ENCODE results near the gene COX17. TPM values are rescaled to one million over a fixed set of nuclear protein-coding genes. Genes with fewer than 3 reads are reported as not detected.

The COX17 gene
- total RNA-seq, 2 donors from 2014 or later: 26.4 to 29.5 TPM

GRCh38 chr3:119627461-119627860, 49.7 kb downstream of the COX17 start:
- Histone ChIP-seq H3K4me1 (replicated peaks) (no peaks in the 10 kb centered on the region), H3K27me3 (replicated peaks; ENCODE audit: insufficient read depth) (no peaks in the 10 kb centered on the region), H3K9me3 (no peaks in the 10 kb centered on the region), H3K27ac (no peak overlapping the region), H3K36me3 (no peaks in the 10 kb centered on the region), H3K4me3 (no peak overlapping the region)
- intact Hi-C loops (cut with DNase I): no loop called here
- DNase-seq (ENCODE audit: low spot score): no peak
- TF ChIP-seq POLR2AphosphoS5 (IDR thresholded peaks at IDR 0.05) (no peak), CTCF (IDR thresholded peaks at IDR 0.05) (no peak), POLR2A (IDR thresholded peaks at IDR 0.05) (no peak)
- WGBS: 62% methylated on average over 8 of the region's 8 CpGs

GRCh38 chr3:119626196-119626595, 51.0 kb downstream of the COX17 start:
- no peak overlapping the region for H3K4me3 ChIP-seq
- H3K36me3 ChIP-seq: no peaks in the 10 kb centered on the region
- no peaks in the 10 kb centered on the region for H3K27me3 ChIP-seq (replicated peaks; ENCODE audit: insufficient read depth)
- no peak for DNase-seq (ENCODE audit: low spot score)
- intact Hi-C loops (cut with DNase I): no loop called here
- 89% methylated on average over 1 of the region's 1 CpG for WGBS
- H3K4me1 ChIP-seq (replicated peaks): no peaks in the 10 kb centered on the region
- no peak for TF ChIP-seq CTCF (IDR thresholded peaks at IDR 0.05)
- no peak for TF ChIP-seq POLR2A (IDR thresholded peaks at IDR 0.05)
- no peak for TF ChIP-seq POLR2AphosphoS5 (IDR thresholded peaks at IDR 0.05)
- no peaks in the 10 kb centered on the region for H3K9me3 ChIP-seq
- no peak overlapping the region for H3K27ac ChIP-seq

- intact Hi-C loops (cut with DNase I): no loop called here
- Histone ChIP-seq H3K36me3 (no peaks in the 10 kb centered on the region), H3K27me3 (replicated peaks; ENCODE audit: insufficient read depth) (no peaks in the 10 kb centered on the region), H3K4me1 (replicated peaks) (no peaks in the 10 kb centered on the region), H3K9me3 (no peaks in the 10 kb centered on the region), H3K27ac (no peak overlapping the region), H3K4me3 (no peak overlapping the region)
- no peak for DNase-seq (ENCODE audit: low spot score)
- no peak for TF ChIP-seq POLR2A (IDR thresholded peaks at IDR 0.05)
- no peak for TF ChIP-seq CTCF (IDR thresholded peaks at IDR 0.05)
- TF ChIP-seq POLR2AphosphoS5 (IDR thresholded peaks at IDR 0.05): no peak
- WGBS: 58% methylated on average over 8 of the region's 8 CpGs
These were observed 51.6 kb downstream of the COX17 start for GRCh38 chr3:119625451-119626153.

GRCh38 chr3:119624002-119624720, 53.0 kb downstream of the COX17 start:
- no peaks in the 10 kb centered on the region for H3K36me3 ChIP-seq
- intact Hi-C loops (cut with DNase I): no loop called here
- TF ChIP-seq POLR2AphosphoS5 (IDR thresholded peaks at IDR 0.05) (no peak), CTCF (IDR thresholded peaks at IDR 0.05) (no peak), POLR2A (IDR thresholded peaks at IDR 0.05) (no peak)
- H3K4me3 ChIP-seq: no peak overlapping the region
- no peaks in the 10 kb centered on the region for H3K27me3 ChIP-seq (replicated peaks; ENCODE audit: insufficient read depth)
- no peaks in the 10 kb centered on the region for H3K9me3 ChIP-seq
- no peak for DNase-seq (ENCODE audit: low spot score)
- no peak overlapping the region for H3K27ac ChIP-seq
- H3K4me1 ChIP-seq (replicated peaks): no peaks in the 10 kb centered on the region
- 89% methylated on average over 9 of the region's 9 CpGs for WGBS

- TF ChIP-seq POLR2AphosphoS5 (IDR thresholded peaks at IDR 0.05) (no peak), POLR2A (IDR thresholded peaks at IDR 0.05) (no peak), CTCF (IDR thresholded peaks at IDR 0.05) (no peak)
- Histone ChIP-seq H3K27ac (no peak overlapping the region), H3K9me3 (no peaks in the 10 kb centered on the region), H3K27me3 (replicated peaks; ENCODE audit: insufficient read depth) (no peaks in the 10 kb centered on the region), H3K4me3 (no peak overlapping the region), H3K4me1 (replicated peaks) (no peaks in the 10 kb centered on the region), H3K36me3 (no peaks in the 10 kb centered on the region)
- WGBS: 98% methylated on average over 5 of the region's 5 CpGs
- no peak for DNase-seq (ENCODE audit: low spot score)
- intact Hi-C loops (cut with DNase I): no loop called here
These were observed 56.3 kb downstream of the COX17 start for GRCh38 chr3:119620899-119621298.
